HG03025 (cell line): ENCODE measurements around the gene RTN4RL2.

Experiments
- ATAC-seq: cut with Tn5 transposase; IDR thresholded peaks from one replicate; pipeline ENCODE4 v1.9.1; 2021; ENCODE audit warnings: mild to moderate bottlenecking, moderate library complexity; ENCODE audit not compliant: unreplicated experiment, low FRiP score

Gene RTN4RL2

DNA sequence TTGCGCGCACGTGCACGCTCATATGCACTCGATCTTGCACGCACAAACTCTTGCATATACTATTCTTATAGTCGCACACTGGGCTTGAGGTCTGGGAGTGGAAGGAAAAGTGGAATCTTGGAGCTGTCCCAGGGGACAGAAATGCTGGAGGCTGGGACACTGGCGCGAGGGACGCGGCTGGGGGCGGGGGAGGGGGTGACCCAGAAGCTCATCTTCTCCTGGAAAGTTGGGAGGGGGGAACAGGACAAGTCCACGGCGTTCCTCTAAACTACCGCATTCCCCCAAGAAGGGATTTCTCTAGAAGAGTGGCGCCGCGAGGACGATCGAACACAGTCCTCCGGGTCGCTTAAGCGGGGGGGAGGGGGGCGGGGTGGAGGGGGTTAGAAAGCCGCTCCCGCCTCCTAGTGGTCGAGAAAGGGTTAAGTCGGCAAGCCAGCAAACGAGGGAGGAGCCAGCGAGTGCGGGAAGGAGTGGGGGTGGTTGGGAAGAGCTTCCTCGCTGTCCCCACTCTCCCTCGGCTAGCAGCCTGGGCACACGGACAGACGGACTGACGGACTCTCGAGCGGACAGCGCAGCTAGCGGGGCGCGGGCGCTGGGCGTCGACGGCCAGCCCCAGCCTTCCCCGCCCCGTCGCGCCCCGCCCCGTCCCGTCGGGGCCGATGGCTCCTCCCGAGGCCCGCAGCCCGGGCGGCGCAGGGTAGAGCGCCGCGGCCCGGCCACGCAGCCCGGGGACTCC lies at the start of gene RTN4RL2:
Gene RTN4RL2, plus strand, starts transcription at position 507 of the 736 bp plus-strand sequence. CDS start 338 bp downstream, outside the sequence.
- no peak for ATAC-seq

GRCh38 chr11:57413681-57414080 lies 46.6 kb upstream of the RTN4RL2 start:
- no peak for ATAC-seq

DNA sequence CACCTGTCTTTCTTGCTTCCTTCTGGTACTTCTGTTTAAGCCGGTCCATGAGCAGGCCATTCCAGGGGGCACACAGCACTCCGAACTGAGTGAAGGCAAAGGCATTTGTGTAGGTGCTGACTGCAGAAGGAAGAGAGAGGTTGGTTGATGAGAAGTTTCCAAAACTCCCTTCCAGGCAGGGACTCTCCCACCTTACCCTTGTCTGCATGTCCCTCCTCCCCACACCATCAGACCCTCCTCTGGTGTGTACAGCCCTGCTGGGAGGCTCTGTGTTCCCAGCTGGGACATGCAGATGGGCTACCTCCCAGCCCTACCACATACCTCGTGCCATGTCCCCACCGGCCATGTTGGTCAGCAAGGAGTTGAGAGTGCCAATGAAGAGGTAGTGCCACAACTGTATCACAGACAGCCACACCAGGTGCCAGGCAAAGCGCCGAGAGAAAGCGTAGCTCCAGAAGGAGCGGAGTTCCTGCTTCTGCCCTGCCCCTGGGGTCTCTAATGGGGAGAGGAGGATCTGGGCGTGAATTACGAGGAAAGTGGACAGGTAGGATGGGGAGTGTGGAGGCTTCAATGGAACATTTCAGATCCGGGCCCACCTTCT lies 45.6 kb upstream of the RTN4RL2 start:
- ATAC-seq: no peak

DNA sequence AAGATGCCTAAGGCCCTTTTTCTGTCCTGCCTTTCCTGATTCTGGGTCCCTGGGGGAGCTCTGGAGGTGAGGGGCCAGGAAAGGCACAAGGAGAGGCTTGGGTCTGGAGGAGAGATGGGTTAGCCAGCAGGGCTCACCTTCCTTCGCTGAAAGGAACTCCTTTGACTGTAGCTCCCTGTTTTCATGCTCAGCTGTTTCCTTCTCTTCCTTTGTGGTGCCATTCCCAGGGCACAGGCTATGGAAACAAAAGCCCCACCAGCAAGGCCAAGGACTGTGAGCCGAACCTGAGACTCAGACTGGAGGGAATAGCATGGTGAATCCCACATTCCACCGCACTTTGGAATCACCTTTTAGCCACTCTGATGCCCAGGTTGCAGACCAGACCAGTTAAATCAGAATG lies 43.9 kb upstream of the RTN4RL2 start:
- no peak for ATAC-seq

GRCh38 chr11:57417056-57417455 lies 43.3 kb upstream of the RTN4RL2 start:
- ATAC-seq: no peak

GRCh38 chr11:57418131-57418530 lies 42.2 kb upstream of the RTN4RL2 start:
- ATAC-seq: no peak

GRCh38 chr11:57419146-57419545 lies 41.2 kb upstream of the RTN4RL2 start:
- ATAC-seq: no peak

DNA sequence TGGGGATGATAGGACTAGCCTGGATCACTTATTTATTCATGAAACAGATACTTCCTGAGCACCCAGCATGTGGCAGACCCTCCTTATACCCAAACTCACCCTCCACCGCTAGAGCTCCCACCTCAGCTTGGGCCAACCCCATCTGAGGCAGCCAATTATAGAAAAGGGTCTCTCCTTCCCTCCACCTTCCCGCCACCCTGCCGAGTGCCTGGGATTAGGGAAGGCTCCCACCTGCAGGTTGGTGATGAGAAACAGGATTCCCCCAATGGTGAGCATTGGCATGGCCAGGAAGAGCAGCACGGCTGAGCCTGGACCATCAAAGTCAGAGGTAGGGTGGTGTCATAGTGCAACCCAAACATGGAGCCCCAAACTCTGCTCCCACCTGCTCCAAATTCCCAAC lies 39.3 kb upstream of the RTN4RL2 start:
- ATAC-seq: no peak

DNA sequence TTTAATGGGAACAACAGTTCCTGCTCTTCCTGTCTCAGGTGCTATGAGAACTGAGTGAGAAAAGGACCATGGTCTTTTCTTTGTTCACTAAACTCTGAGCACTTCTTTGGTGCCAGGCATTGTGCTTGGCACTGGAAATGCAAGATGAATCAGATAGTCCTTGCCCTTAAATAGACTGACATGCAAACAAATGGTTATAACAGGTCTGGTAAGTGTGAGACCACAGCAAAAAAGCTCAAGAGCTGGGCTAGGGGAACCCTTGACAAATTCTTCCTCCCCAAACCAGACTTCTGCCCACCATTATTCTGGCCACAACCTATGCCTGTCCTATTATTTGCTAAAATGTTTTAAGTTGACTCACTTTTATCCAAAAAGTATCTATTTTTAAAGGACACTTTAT lies 38.5 kb upstream of the RTN4RL2 start:
- ATAC-seq: no peak

GRCh38 chr11:57422669-57423068 lies 37.7 kb upstream of the RTN4RL2 start:
- ATAC-seq: no peak

DNA sequence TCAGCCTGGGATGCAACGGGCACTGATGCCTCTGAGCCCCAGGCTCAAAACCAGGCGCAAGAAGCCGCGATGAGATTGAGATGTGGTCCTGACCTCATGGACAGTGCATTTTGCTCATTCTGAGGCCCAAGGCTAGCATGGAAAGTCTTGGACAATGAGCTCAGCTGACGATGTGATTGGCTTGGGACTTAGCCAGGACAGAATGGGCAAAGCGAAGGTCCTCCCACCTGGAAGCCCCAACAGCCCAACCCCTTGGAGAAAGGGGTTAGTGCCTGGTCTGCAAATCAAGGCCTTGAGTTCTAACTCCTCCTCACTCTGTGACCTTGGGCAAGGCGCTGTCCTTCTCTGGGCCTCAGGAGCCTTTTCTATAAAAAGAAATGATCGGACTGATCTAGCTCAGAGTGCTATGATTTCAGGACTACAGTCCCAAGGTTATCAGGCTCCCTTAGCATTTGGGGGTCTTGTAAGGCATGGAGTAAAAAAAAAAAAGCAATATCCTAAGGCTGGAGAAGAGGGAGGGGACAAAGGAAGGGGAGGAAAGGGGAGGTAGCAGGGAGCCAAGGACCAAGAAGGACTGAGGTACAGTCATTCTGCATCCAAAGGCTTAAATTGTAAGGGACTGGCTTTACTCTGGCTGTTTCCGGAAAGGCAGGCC lies 36.1 kb upstream of the RTN4RL2 start:
- no peak for ATAC-seq

DNA sequence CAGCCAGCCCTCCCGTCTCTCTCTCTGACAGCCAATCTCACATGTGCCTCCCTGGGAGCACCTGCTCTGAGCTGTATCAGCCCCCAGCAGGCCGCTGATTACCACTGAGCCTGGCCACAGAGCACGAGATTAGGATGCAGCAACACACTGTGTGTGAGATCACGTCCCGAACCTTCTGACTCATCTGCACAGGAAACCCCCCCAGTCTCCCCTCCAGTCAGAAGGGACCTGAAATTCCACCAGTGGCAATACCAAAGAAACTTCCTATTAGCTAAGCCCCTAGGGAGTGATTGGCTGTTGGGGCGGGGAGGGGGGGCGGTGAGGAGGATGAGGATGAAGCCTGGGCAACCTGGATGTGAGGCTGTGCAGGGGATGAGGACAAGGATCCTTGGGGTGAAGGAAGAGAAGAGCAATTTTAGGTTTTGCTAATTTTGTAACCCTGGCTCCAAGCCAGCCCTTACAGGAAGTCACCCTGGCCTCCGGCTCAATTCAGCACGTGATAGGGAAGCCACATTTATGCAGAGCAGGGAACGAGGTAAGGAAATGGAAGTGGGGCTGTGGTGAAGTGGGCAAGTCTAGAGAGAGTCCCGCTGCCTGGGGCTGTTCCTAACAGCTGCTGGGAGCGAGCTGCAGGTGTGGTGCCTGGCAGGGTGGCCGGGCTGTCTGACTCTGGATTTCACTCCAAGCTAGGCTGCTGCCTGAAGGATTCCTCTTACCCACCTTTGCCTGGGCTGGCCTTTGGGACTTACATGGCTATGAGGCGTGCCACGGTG lies 35.4 kb upstream of the RTN4RL2 start:
- ATAC-seq: peak; percentile 80

DNA sequence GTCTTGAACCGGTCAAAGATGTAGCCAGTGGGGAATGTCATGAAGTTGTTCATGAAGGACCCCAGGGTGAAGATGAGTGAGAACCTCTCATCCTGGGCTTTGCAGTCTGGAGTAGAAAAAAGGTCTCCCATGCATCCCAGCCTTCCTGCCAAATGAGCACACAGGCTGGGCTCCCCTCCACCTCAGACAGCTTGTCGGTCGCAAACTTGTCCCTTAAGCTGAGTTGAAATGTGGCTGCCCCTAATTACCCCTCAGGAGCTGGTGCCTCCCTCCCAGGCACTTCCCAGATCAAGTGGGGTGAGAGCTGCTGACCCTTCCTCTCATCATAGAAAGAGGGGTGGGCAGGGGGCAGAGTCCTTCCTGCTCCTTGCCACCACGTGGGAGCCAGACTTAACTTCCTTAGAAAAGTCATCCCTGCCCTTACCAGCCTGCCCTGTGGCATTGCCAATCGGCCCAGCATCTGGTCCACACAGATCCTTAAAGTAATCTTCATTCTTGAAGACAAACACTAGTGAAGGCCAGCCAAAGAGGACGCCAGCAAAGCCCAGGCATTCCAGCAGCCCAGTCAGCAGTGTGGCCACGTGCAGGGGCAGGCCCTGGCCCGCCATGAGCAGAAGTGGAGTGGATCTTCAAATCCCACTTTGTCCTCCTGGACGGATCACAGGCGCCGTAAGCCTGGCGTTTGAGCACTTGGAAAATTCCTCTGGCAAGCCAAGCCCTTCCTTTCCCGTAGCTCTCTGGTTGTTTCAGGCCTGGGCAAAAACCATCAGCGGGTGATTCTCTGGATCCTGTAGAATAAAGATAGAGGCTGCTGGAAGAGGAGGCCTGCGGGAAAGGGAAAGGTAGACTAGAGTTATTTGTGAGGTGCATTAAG lies 34.5 kb upstream of the RTN4RL2 start:
- ATAC-seq: no peak

- ATAC-seq: no peak
Observed at GRCh38 chr11:57426439-57426928, 33.8 kb upstream of the RTN4RL2 start.

DNA sequence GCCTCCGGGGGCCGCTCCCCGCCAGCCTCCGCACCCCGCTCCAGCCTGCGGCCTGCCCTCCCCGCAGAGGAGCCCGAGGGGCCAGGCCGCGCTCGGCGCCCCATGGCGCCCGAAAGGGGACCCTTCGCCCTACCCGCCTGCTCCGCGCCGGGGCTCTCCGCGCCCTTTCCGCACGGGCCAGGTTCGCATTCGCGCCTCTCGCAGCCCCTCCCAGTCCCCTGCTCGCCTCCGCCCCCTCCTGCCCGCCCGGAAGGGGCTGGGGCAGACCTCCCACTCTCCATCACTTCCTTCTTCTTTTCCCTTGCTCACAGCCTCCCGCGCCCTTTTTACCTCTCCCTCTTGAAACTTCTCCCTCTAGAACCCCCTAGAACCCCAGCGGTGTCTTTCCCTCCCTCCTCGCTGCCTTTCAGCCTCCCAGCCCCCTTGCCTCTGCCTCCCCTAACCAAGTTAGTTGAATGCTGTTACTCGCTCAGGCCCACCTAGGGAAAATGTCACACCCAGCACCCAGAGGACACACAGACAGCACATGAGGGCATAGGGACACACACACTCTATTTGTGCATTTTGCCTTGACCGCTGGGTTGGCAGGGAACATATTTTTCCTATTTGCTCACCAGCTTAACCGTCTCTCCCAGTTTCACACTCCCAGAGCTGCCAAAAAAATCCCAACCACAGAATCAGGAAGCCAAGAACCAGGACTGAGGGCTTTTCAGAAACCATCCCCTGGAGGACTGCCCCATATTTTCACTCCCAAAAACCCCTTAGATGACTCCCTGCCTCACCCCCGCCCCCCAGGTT lies 33.2 kb upstream of the RTN4RL2 start, which contains the start of gene SLC43A3:
Gene SLC43A3, minus strand, starts transcription at position 193 of the 798 bp plus-strand sequence. CDS start 949 bp downstream, outside the sequence.
- peak; percentile 49 for ATAC-seq

DNA sequence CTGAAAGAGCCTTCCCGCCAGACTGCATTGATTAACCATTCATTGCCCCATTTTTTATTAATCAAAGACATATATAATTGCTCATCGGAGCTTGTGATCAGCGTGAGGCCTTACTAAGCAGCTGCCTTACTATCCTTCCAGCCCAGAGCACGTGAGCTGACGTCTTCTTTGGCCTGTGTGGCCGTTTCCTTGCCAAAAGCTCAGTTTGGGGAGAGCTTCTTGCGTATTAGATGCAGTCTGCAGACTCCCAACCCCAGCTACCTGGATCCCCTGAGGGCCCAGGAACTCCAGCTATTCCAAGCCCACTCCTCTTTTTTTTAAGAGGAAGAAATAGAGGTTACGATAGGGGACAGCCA lies 32.6 kb upstream of the RTN4RL2 start:
- no peak for ATAC-seq

DNA sequence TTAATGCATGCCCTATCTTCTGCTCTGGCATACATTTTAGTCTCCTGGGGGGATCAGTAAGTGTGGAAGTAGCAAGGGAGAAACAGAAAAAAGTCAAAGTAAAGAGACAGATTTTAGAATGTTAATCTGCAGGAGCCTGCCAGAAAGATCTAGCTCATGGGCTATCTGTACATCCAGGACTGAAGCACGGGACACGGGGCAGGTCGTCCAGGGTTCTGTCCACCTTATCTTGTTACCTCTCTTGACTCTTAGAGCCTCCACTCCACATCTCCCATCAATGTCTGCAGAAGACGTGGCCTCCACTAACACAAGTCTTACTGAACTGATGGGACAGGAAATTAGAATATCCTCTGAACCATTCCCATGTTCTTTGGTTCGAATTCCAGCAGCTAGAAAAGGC lies 31.7 kb upstream of the RTN4RL2 start:
- no peak for ATAC-seq

DNA sequence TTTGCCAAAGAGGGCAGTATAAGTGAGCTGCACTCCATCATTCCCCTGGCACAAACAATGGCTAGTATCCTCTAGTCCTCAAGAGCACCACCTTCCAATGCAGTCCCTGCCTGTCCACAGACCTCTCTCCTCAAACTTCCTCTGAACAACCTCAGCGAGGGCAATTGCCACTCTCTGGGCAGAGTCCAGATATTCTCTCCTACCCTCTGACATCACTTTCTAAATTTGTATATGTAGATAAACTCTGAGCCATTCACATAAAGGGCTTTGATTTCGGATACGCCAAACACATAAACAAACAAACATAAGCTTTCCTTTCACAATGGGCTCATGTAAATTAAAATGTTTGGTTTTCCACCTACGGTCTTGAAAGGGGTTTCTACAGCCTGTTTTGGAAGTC lies 30.4 kb upstream of the RTN4RL2 start:
- ATAC-seq: no peak

DNA sequence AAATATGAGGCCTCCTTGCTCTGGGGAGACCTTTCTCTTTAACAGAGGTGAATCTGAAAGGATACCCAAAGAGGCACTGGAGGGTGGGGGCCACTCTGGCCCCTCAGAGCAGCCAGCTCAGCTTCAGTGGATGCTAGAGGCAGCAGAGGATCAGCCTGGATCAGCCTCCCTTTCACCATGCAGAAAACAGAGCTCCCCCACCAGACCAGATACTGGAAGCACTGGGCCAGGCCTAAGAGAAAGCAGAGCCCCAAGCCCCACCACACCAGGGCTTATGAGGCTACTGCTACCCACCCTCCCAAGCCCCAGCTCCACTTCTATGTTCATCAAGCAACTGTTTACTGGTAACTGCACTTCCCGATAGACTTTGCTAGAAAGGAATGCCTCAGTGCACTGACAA lies 29.4 kb upstream of the RTN4RL2 start:
- no peak for ATAC-seq
